GM19395 (cell line): ENCODE measurements around the gene UGT8.
"Not testable (repeated sequence)": the region's sequence is repeated elsewhere in the genome, so short reads cannot be mapped to it uniquely, and the experiment has no call there.

Experiments
- ATAC-seq: cut with Tn5 transposase; IDR thresholded peaks from one replicate; pipeline ENCODE4 v1.9.1; 2021; ENCODE audit warnings: mild to moderate bottlenecking, moderate library complexity; ENCODE audit not compliant: unreplicated experiment

The UGT8 gene

GRCh38 chr4:114598191-114599121, at the start of gene UGT8:
Gene UGT8 (plus strand): TSS chr4:114598807. CDS start chr4:114622881, 24,074 bp downstream.
- ATAC-seq, result peak; percentile 38

- no peak for ATAC-seq
These were observed 49.0 kb upstream of the UGT8 start for GRCh38 chr4:114549638-114550037.

GRCh38 chr4:114558446-114559020, 40.1 kb upstream of the UGT8 start:
- no peak for ATAC-seq

- no peak for ATAC-seq
These were observed 37.0 kb upstream of the UGT8 start for GRCh38 chr4:114561590-114561989.

- no peak for ATAC-seq
These were observed 36.3 kb upstream of the UGT8 start for GRCh38 chr4:114562176-114562904.

GRCh38 chr4:114563536-114564315, 34.9 kb upstream of the UGT8 start:
- ATAC-seq, result no peak

GRCh38 chr4:114577386-114577785, 21.2 kb upstream of the UGT8 start:
- ATAC-seq, result no peak

- no peak for ATAC-seq
These were observed 16.0 kb upstream of the UGT8 start for GRCh38 chr4:114582621-114583020.

GRCh38 chr4:114588305-114588704, 10.3 kb upstream of the UGT8 start:
- no peak for ATAC-seq

GRCh38 chr4:114590360-114590759, 8.2 kb upstream of the UGT8 start:
- not testable (repeated sequence) for ATAC-seq

GRCh38 chr4:114593526-114593925, 5.1 kb upstream of the UGT8 start:
- ATAC-seq, result no peak

GRCh38 chr4:114595207-114595606, 3.4 kb upstream of the UGT8 start:
- ATAC-seq, result no peak

- ATAC-seq, result no peak
These were observed 2.7 kb upstream of the UGT8 start for GRCh38 chr4:114595921-114596320.

- ATAC-seq, result no peak
These were observed 1.0 kb upstream of the UGT8 start for GRCh38 chr4:114597410-114598115.

- no peak for ATAC-seq
These were observed 760 bp downstream of the UGT8 start for GRCh38 chr4:114599231-114599902.

GRCh38 chr4:114599903-114600552, 1.4 kb downstream of the UGT8 start:
- no peak for ATAC-seq

GRCh38 chr4:114600672-114601071, 2.1 kb downstream of the UGT8 start:
- no peak for ATAC-seq

- ATAC-seq, result peak; percentile 44
These were observed 2.9 kb downstream of the UGT8 start for GRCh38 chr4:114601304-114602052.
